Kidney epithelial cell (primary cell): ENCODE measurements around the gene C1QTNF9B. TPM values are rescaled to one million over a fixed set of nuclear protein-coding genes. Genes with fewer than 3 reads are reported as not detected.

Source experiments
- DNase-seq: peaks from one replicate; pipeline ENCODE4 v3.0.0-alpha.2; 2010; ENCODE audit warnings: low read depth
- H3K27me3 ChIP-seq: 2 replicates; pipeline ENCODE4 v1.6.0; 2011; ENCODE audit warnings: low read length; ENCODE audit not compliant: control insufficient read depth, insufficient read depth
- H3K36me3 ChIP-seq: 2 replicates; pipeline ENCODE4 v1.5.1; 2011; ENCODE audit warnings: low read length; ENCODE audit not compliant: control insufficient read depth, insufficient read depth
- H3K4me3 ChIP-seq: 2 replicates; pipeline ENCODE4 v1.5.1; 2011; ENCODE audit warnings: low read depth, mild to moderate bottlenecking, control low read depth, low read length
- CTCF ChIP-seq: IDR thresholded peaks from 2 replicates; pipeline ENCODE4 v1.5.1; 2011; ENCODE audit warnings: mild to moderate bottlenecking, moderate library complexity, low read length, control low read depth, inconsistent platforms; ENCODE audit not compliant: insufficient read depth, poor library complexity, severe bottlenecking
- total RNA-seq: library from RNA; depleted of rRNA; stranded (reverse); fragments of >200 nt; gene quantifications from 2 replicates; pipeline ENCODE4 v1.2.3, GENCODE V29; 2015

Gene C1QTNF9B
- total RNA-seq, 1 donor from 2014 or later, result not detected

- no peak overlapping the region for H3K4me3 ChIP-seq
Measured at GRCh38 chr13:23845105-23845725, 52.1 kb downstream of the C1QTNF9B start.

GRCh38 chr13:23844132-23844531, 53.2 kb downstream of the C1QTNF9B start:
- no peaks in the 10 kb centered on the region for H3K27me3 ChIP-seq
- H3K36me3 ChIP-seq, result peaks cover 1% of the 10 kb centered on the region
- DNase-seq, result no peak
- H3K4me3 ChIP-seq, result no peak overlapping the region
- TF ChIP-seq CTCF, result no peak

More at GRCh38 chr13:23845105-23845725, 52.1 kb downstream of the C1QTNF9B start:
- TF ChIP-seq CTCF, result no peak
- H3K36me3 ChIP-seq, result peaks cover 1% of the 10 kb centered on the region
- H3K27me3 ChIP-seq, result no peaks in the 10 kb centered on the region
- no peak for DNase-seq

- TF ChIP-seq CTCF, result no peak
- Histone ChIP-seq H3K27me3 (no peaks in the 10 kb centered on the region), H3K4me3 (no peak overlapping the region), H3K36me3 (no peaks in the 10 kb centered on the region)
- DNase-seq, result no peak
Measured at GRCh38 chr13:23843436-23843835, 53.9 kb downstream of the C1QTNF9B start.

GRCh38 chr13:23842406-23842805, 54.9 kb downstream of the C1QTNF9B start:
- H3K36me3 ChIP-seq, result no peaks in the 10 kb centered on the region
- DNase-seq, result no peak
- no peaks in the 10 kb centered on the region for H3K27me3 ChIP-seq
- H3K4me3 ChIP-seq, result no peak overlapping the region
- no peak for TF ChIP-seq CTCF

Other genes starting within 250 kb of the C1QTNF9B start
- 20.1 and 25.6 TPM in 2 replicates for gene MIPEP, start 8.1 kb downstream of the C1QTNF9B start, total RNA-seq